ENCODE results near the gene SIRPD.
"Not testable (repeated sequence)": the region's sequence is repeated elsewhere in the genome, so short reads cannot be mapped to it uniquely, and the experiment has no call there.

GRCh38 chr20:1577313-1577712 is 19.8 kb upstream of the SIRPD start:
- not testable (repeated sequence) for TF ChIP-seq CTCF, POLR2A (IDR thresholded peaks at IDR 0.05)
